ENCODE data around the gene RAB31. TPM values are rescaled to one million over a fixed set of nuclear protein-coding genes. Genes with fewer than 3 reads are reported as not detected.
"Not testable (repeated sequence)": the region's sequence is repeated elsewhere in the genome, so short reads cannot be mapped to it uniquely, and the experiment has no call there.

RAB31 gene
- polyA plus RNA-seq, 1 donor (not counting 4 experiments of a cell fraction or from before 2014, with no cell fraction given): 47.0 TPM

DNA sequence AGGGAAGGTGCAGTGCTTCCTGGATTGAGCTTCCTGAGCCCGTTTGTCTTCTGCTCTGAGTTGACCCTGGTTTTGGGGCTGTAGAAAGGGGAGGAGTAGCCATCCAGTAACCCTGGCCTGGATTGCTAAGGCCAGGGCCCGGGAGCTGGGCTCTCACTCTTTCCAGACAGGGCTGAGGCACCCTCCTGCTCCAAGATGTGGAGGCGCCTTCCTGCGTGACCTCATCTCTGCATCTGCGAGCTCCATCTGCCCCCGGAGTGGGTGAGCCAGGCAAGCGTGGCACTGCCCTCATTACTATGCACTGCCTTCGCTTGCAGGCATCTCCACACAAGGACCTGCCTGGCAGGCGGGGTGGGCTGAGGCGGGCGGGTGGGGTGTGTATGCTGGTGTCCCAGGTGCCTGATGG lies 58.0 kb downstream of the RAB31 start:
- no peak overlapping the region for H3K4me2 ChIP-seq (ENCODE audit: control insufficient read depth, extremely low read depth, insufficient read depth, low read depth, low read length)
- DNase-seq (ENCODE audit: low read depth, low spot score): no peak
- H3K4me3 ChIP-seq (ENCODE audit: control insufficient read depth in 2 of 3, extremely low read depth in 1 of 3, insufficient read depth in 2 of 3, low read depth in 1 of 3, low read length in 3 of 3): no peak overlapping the region
- dilution Hi-C loops (cut with MboI; ENCODE audit: extremely low pct_ligation_motif_present, low sequenced_read_pairs): no loop called here
- peaks cover 10% of the 10 kb centered on the region for H3K79me2 ChIP-seq (ENCODE audit: control insufficient read depth, insufficient read depth, low read length)
- no peaks in the 10 kb centered on the region for H3K27me3 ChIP-seq (ENCODE audit: control insufficient read depth, extremely low read depth, insufficient read depth, low read length)
- no peak overlapping the region for H3K27ac ChIP-seq (ENCODE audit: control insufficient read depth, insufficient read depth, low read length)
- H2AFZ ChIP-seq (ENCODE audit: control insufficient read depth, low read length): no peak overlapping the region
- no peaks in the 10 kb centered on the region for H4K20me1 ChIP-seq (ENCODE audit: control insufficient read depth, extremely low read depth, insufficient read depth, low read length)
- H3K9ac ChIP-seq (ENCODE audit: control insufficient read depth, extremely low read depth, insufficient read depth, low read length): no peak overlapping the region
- peaks cover under 1% of the 10 kb centered on the region for H3K4me1 ChIP-seq (ENCODE audit: control insufficient read depth, extremely low read depth, insufficient read depth, low read length)
- no peak for FAIRE-seq
- H3K9me3 ChIP-seq (ENCODE audit: control insufficient read depth, low read depth, low read length): no peaks in the 10 kb centered on the region
- H3K9me1 ChIP-seq (ENCODE audit: control insufficient read depth, extremely low read depth, insufficient read depth, low read length): no peaks in the 10 kb centered on the region
- peaks cover 0 to 4% of the 10 kb centered on the region in 2 experiments for H3K36me3 ChIP-seq (ENCODE audit: control insufficient read depth in 2 of 2, extremely low read depth in 1 of 2, insufficient read depth in 2 of 2, low read length in 2 of 2)
- TF ChIP-seq, protein P1, sequence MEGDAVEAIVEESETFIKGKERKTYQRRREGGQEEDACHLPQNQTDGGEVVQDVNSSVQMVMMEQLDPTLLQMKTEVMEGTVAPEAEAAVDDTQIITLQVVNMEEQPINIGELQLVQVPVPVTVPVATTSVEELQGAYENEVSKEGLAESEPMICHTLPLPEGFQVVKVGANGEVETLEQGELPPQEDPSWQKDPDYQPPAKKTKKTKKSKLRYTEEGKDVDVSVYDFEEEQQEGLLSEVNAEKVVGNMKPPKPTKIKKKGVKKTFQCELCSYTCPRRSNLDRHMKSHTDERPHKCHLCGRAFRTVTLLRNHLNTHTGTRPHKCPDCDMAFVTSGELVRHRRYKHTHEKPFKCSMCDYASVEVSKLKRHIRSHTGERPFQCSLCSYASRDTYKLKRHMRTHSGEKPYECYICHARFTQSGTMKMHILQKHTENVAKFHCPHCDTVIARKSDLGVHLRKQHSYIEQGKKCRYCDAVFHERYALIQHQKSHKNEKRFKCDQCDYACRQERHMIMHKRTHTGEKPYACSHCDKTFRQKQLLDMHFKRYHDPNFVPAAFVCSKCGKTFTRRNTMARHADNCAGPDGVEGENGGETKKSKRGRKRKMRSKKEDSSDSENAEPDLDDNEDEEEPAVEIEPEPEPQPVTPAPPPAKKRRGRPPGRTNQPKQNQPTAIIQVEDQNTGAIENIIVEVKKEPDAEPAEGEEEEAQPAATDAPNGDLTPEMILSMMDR (optimal IDR thresholded peaks at IDR 0.05 in 1 of 3, IDR thresholded peaks at IDR 0.05 in 1 of 3, conservative IDR thresholded peaks at IDR 0.05 in 1 of 3; ENCODE audit: extremely low read depth in 1 of 3, insufficient read depth in 2 of 3, low read length in 3 of 3): no peak
- no peak for TF ChIP-seq EZH2 (IDR thresholded peaks at IDR 0.05; ENCODE audit: low read length)

GRCh38 chr18:9766740-9767139 lies 58.6 kb downstream of the RAB31 start:
- Histone ChIP-seq H3K4me2 (ENCODE audit: control insufficient read depth, extremely low read depth, insufficient read depth, low read depth, low read length) (no peak overlapping the region), H3K4me3 (ENCODE audit: control insufficient read depth in 2 of 3, extremely low read depth in 1 of 3, insufficient read depth in 2 of 3, low read depth in 1 of 3, low read length in 3 of 3) (no peak overlapping the region), H3K9me3 (ENCODE audit: control insufficient read depth, low read depth, low read length) (no peaks in the 10 kb centered on the region), H3K27ac (ENCODE audit: control insufficient read depth, insufficient read depth, low read length) (no peak overlapping the region), H2AFZ (ENCODE audit: control insufficient read depth, low read length) (no peak overlapping the region), H3K79me2 (ENCODE audit: control insufficient read depth, insufficient read depth, low read length) (peaks cover 16% of the 10 kb centered on the region), H3K9ac (ENCODE audit: control insufficient read depth, extremely low read depth, insufficient read depth, low read length) (no peak overlapping the region), H3K27me3 (ENCODE audit: control insufficient read depth, extremely low read depth, insufficient read depth, low read length) (no peaks in the 10 kb centered on the region), H3K4me1 (ENCODE audit: control insufficient read depth, extremely low read depth, insufficient read depth, low read length) (peaks cover 7% of the 10 kb centered on the region), H4K20me1 (ENCODE audit: control insufficient read depth, extremely low read depth, insufficient read depth, low read length) (no peaks in the 10 kb centered on the region), H3K36me3 (ENCODE audit: control insufficient read depth in 2 of 2, extremely low read depth in 1 of 2, insufficient read depth in 2 of 2, low read length in 2 of 2) (peaks cover 0 to 4% of the 10 kb centered on the region in 2 experiments), H3K9me1 (ENCODE audit: control insufficient read depth, extremely low read depth, insufficient read depth, low read length) (no peaks in the 10 kb centered on the region)
- no peak for DNase-seq (ENCODE audit: low read depth, low spot score)
- dilution Hi-C loops (cut with MboI; ENCODE audit: extremely low pct_ligation_motif_present, low sequenced_read_pairs): no loop called here
- FAIRE-seq: no peak
- TF ChIP-seq, protein P1 (optimal IDR thresholded peaks at IDR 0.05 in 1 of 3, IDR thresholded peaks at IDR 0.05 in 1 of 3, conservative IDR thresholded peaks at IDR 0.05 in 1 of 3; ENCODE audit: extremely low read depth in 1 of 3, insufficient read depth in 2 of 3, low read length in 3 of 3): no peak

DNA sequence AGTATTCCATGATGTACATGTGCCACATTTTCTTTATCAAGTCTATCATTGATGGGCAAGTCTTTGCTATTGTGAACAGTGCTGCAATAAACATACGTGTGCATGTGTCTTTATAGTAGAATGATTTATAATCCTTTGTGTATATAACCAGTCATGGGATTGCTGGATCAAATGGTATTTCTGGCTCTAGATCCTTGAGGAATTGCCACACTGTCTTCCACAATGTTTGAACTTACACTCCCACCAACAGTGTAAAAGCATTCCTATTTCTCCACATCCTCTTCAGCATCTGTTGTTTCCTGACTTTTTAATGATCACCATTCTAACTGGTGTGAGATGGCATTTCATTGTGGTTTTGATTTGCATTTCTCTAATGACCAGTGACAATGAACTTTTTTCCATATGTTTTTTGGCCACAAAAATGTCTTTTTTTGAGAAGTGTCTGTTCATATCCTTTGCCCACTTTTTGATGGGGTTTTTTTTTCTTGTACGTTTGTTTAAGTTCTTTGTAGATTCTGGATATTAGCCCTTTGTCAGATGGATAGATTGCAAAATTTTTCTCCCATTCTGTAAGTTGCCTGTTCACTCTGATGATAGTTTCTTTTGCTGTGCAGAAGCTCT lies 60.1 kb downstream of the RAB31 start:
- H3K79me2 ChIP-seq (ENCODE audit: control insufficient read depth, insufficient read depth, low read length): peaks cover 29% of the 10 kb centered on the region
- H3K9ac ChIP-seq (ENCODE audit: control insufficient read depth, extremely low read depth, insufficient read depth, low read length); H3K36me3 ChIP-seq (ENCODE audit: control insufficient read depth in 2 of 2, extremely low read depth in 1 of 2, insufficient read depth in 2 of 2, low read length in 2 of 2); DNase-seq (ENCODE audit: low read depth, low spot score); H3K27ac ChIP-seq (ENCODE audit: control insufficient read depth, insufficient read depth, low read length); H3K9me1 ChIP-seq (ENCODE audit: control insufficient read depth, extremely low read depth, insufficient read depth, low read length); H4K20me1 ChIP-seq (ENCODE audit: control insufficient read depth, extremely low read depth, insufficient read depth, low read length); H3K27me3 ChIP-seq (ENCODE audit: control insufficient read depth, extremely low read depth, insufficient read depth, low read length); H3K4me1 ChIP-seq (ENCODE audit: control insufficient read depth, extremely low read depth, insufficient read depth, low read length); H2AFZ ChIP-seq (ENCODE audit: control insufficient read depth, low read length); FAIRE-seq; H3K4me3 ChIP-seq (ENCODE audit: control insufficient read depth in 2 of 3, extremely low read depth in 1 of 3, insufficient read depth in 2 of 3, low read depth in 1 of 3, low read length in 3 of 3); H3K4me2 ChIP-seq (ENCODE audit: control insufficient read depth, extremely low read depth, insufficient read depth, low read depth, low read length); dilution Hi-C loops (cut with MboI; ENCODE audit: extremely low pct_ligation_motif_present, low sequenced_read_pairs); H3K9me3 ChIP-seq (ENCODE audit: control insufficient read depth, low read depth, low read length): not testable (repeated sequence)

GRCh38 chr18:9770111-9770510 lies 62.0 kb downstream of the RAB31 start:
- FAIRE-seq; H2AFZ ChIP-seq (ENCODE audit: control insufficient read depth, low read length); H3K9me3 ChIP-seq (ENCODE audit: control insufficient read depth, low read depth, low read length); H3K27ac ChIP-seq (ENCODE audit: control insufficient read depth, insufficient read depth, low read length); dilution Hi-C loops (cut with MboI; ENCODE audit: extremely low pct_ligation_motif_present, low sequenced_read_pairs); DNase-seq (ENCODE audit: low read depth, low spot score); H3K4me2 ChIP-seq (ENCODE audit: control insufficient read depth, extremely low read depth, insufficient read depth, low read depth, low read length); H3K27me3 ChIP-seq (ENCODE audit: control insufficient read depth, extremely low read depth, insufficient read depth, low read length); H3K9me1 ChIP-seq (ENCODE audit: control insufficient read depth, extremely low read depth, insufficient read depth, low read length); H4K20me1 ChIP-seq (ENCODE audit: control insufficient read depth, extremely low read depth, insufficient read depth, low read length); H3K4me3 ChIP-seq (ENCODE audit: control insufficient read depth in 2 of 3, extremely low read depth in 1 of 3, insufficient read depth in 2 of 3, low read depth in 1 of 3, low read length in 3 of 3); H3K36me3 ChIP-seq (ENCODE audit: control insufficient read depth in 2 of 2, extremely low read depth in 1 of 2, insufficient read depth in 2 of 2, low read length in 2 of 2); H3K9ac ChIP-seq (ENCODE audit: control insufficient read depth, extremely low read depth, insufficient read depth, low read length): not testable (repeated sequence)
- H3K79me2 ChIP-seq (ENCODE audit: control insufficient read depth, insufficient read depth, low read length): peaks cover 33% of the 10 kb centered on the region
- peaks cover 12% of the 10 kb centered on the region for H3K4me1 ChIP-seq (ENCODE audit: control insufficient read depth, extremely low read depth, insufficient read depth, low read length)

Data from keratinocyte (primary cell).